Measurements from ENCODE around the gene ACOXL. TPM values are rescaled to one million over a fixed set of nuclear protein-coding genes. Genes with fewer than 3 reads are reported as not detected.

ACOXL gene
- total RNA-seq, 2 experiments from 2014 or later, result not detected

- CTCF ChIA-PET, result no interaction called here
- intact Hi-C loops (cut with DNase I, micrococcal nuclease), result no loop called here
- peaks cover 47% of the 10 kb centered on the region for H3K4me1 ChIP-seq (ENCODE audit: insufficient read depth, low read length)
These were observed 119.2 kb downstream of the ACOXL start for GRCh38 chr2:110851531-110851930.

GRCh38 chr2:110852051-110852450, 119.7 kb downstream of the ACOXL start:
- Mint-ChIP-seq H3K4me1 (ENCODE audit: low read depth) (peaks cover 52% of the 10 kb centered on the region), H3K27ac (peak overlapping the region; percentile 61), H3K9me3 (no peaks in the 10 kb centered on the region), H3K4me3 (no peak overlapping the region), H3K36me3 (ENCODE audit: low read depth) (no peaks in the 10 kb centered on the region), H3K27me3 (no peaks in the 10 kb centered on the region)
- no peak overlapping the region for H3K4me3 ChIP-seq (ENCODE audit: low read length)
- peaks cover 42% of the 10 kb centered on the region for H3K4me1 ChIP-seq (ENCODE audit: insufficient read depth, low read length)
- H3K9me3 ChIP-seq (ENCODE audit: control insufficient read depth in 1 of 2, insufficient read depth in 1 of 2, low read length in 2 of 2), result no peaks in the 10 kb centered on the region
- H3K36me3 ChIP-seq (ENCODE audit: insufficient read depth, low read length), result no peaks in the 10 kb centered on the region
- no peak for DNase-seq
- intact Hi-C loops (cut with DNase I, micrococcal nuclease), result loop anchor here in 1 of 2 experiments (2.0 kb wide), 1 partner anchor 41 kb away; no protein-coding TSS in a partner anchor
- CTCF ChIA-PET, result no interaction called here
- POLR2A ChIA-PET, result no interaction called here
- no peak for ATAC-seq (ENCODE audit: poor library complexity)
- no peaks in the 10 kb centered on the region for H3K27me3 ChIP-seq (ENCODE audit: control insufficient read depth in 1 of 2, insufficient read depth in 2 of 2, low read length in 2 of 2)
- no peak for TF ChIP-seq CTCF (IDR thresholded peaks at IDR 0.05)
- peak overlapping the region; percentile 4 to 64 for H3K27ac ChIP-seq (ENCODE audit: low read depth in 1 of 2, low read length in 2 of 2)

More at GRCh38 chr2:110851531-110851930, 119.2 kb downstream of the ACOXL start:
- Mint-ChIP-seq H3K4me1 (ENCODE audit: low read depth) (peaks cover 57% of the 10 kb centered on the region), H3K36me3 (ENCODE audit: low read depth) (no peaks in the 10 kb centered on the region), H3K27ac (no peak overlapping the region), H3K27me3 (no peaks in the 10 kb centered on the region), H3K4me3 (no peak overlapping the region), H3K9me3 (no peaks in the 10 kb centered on the region)
- Histone ChIP-seq H3K4me3 (ENCODE audit: low read length) (no peak overlapping the region), H3K27ac (ENCODE audit: low read depth in 1 of 2, low read length in 2 of 2) (peak overlapping the region in 1 of 2 donors; percentile 64), H3K36me3 (ENCODE audit: insufficient read depth, low read length) (no peaks in the 10 kb centered on the region), H3K9me3 (ENCODE audit: control insufficient read depth in 1 of 2, insufficient read depth in 1 of 2, low read length in 2 of 2) (no peaks in the 10 kb centered on the region), H3K27me3 (ENCODE audit: control insufficient read depth in 1 of 2, insufficient read depth in 2 of 2, low read length in 2 of 2) (no peaks in the 10 kb centered on the region)
- ATAC-seq (ENCODE audit: poor library complexity), result no peak
- no peak for DNase-seq
- no peak for TF ChIP-seq CTCF (IDR thresholded peaks at IDR 0.05)
- POLR2A ChIA-PET, result no interaction called here

- peak overlapping the region; percentile 55 for H3K4me3 Mint-ChIP-seq
- POLR2A ChIA-PET, result no interaction called here
- H3K4me1 Mint-ChIP-seq (ENCODE audit: low read depth), result peaks cover 46% of the 10 kb centered on the region
These were observed 120.3 kb downstream of the ACOXL start for GRCh38 chr2:110852541-110853263.

More at GRCh38 chr2:110852541-110853263, 120.3 kb downstream of the ACOXL start:
- ATAC-seq (ENCODE audit: poor library complexity) (peak; percentile 73), DNase-seq (peak in 6 of 14 experiments; percentile 20 to 85 (median 58))
- no peaks in the 10 kb centered on the region for H3K36me3 ChIP-seq (ENCODE audit: insufficient read depth, low read length)
- intact Hi-C loops (cut with DNase I, micrococcal nuclease), result loop anchor here in 1 of 2 experiments (2.0 kb wide), 1 partner anchor 42 kb away; no protein-coding TSS in a partner anchor
- H3K4me3 ChIP-seq (ENCODE audit: low read length), result no peak overlapping the region
- H3K27ac ChIP-seq (ENCODE audit: low read depth in 1 of 2, low read length in 2 of 2), result peak overlapping the region; percentile 4 to 64
- peaks cover 35% of the 10 kb centered on the region for H3K4me1 ChIP-seq (ENCODE audit: insufficient read depth, low read length)
- Mint-ChIP-seq H3K27me3 (no peaks in the 10 kb centered on the region), H3K9me3 (no peaks in the 10 kb centered on the region), H3K27ac (peak overlapping the region; percentile 61), H3K36me3 (ENCODE audit: low read depth) (no peaks in the 10 kb centered on the region)
- TF ChIP-seq CTCF (IDR thresholded peaks at IDR 0.05), result no peak
- CTCF ChIA-PET, result interaction anchor here (1.4 kb wide), 1 partner anchor 21 kb away, joined by 3 read pairs; no protein-coding TSS in a partner anchor
- no peaks in the 10 kb centered on the region for H3K9me3 ChIP-seq (ENCODE audit: control insufficient read depth in 1 of 2, insufficient read depth in 1 of 2, low read length in 2 of 2)
- H3K27me3 ChIP-seq (ENCODE audit: control insufficient read depth in 1 of 2, insufficient read depth in 2 of 2, low read length in 2 of 2), result no peaks in the 10 kb centered on the region

All from CD4-positive, alpha-beta T cell (primary cell).